HG03066 (cell line): ENCODE results near the gene CYP1A2.
"Not testable (repeated sequence)": the region's sequence is repeated elsewhere in the genome, so short reads cannot be mapped to it uniquely, and the experiment has no call there.

Experiments
- ATAC-seq: cut with Tn5 transposase; IDR thresholded peaks from one replicate; pipeline ENCODE4 v1.9.1; 2021; ENCODE audit warnings: low read depth; ENCODE audit not compliant: unreplicated experiment

CYP1A2 gene

GRCh38 chr15:74733269-74733668, 15.4 kb upstream of the CYP1A2 start:
- no peak for ATAC-seq

DNA sequence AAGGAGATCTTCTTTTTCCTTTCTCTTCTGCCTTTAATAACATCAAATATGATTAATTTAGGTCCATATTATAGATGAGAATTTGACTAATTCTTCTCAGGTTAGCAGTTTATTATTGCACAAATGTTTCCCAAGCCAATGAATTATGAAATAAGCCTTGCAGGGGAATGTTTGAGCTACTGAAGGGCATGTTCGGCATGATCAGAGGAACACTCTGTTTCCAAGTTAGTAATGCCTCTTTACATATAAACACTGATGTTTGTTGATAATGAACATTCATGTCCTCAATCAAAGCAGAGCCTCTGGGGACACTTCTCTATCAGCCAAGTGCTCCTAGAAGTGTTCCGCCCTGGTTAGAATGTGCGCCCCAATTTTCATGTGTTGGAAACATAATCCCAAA, 13.3 kb upstream of the CYP1A2 start:
- ATAC-seq = no peak

DNA sequence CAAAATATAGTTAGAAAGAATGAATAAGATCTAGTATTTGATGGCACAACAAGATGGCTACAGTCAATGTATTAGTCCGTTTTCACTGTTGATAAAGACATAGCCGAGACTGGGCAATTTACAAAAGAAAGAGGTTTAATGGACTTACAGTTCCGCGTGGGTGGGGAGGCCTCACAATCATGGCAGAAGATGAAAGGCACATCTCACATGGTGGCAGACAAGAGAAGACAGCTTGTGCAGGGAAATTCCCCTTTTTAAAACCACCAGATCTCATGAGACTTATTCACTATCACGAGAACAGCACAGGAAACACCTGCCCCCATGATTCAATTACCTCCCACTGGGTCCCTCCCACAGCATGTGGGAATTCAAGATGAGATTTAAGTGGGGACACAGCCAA, 10.4 kb upstream of the CYP1A2 start:
- not testable (repeated sequence) for ATAC-seq

GRCh38 chr15:74742422-74742821, 6.2 kb upstream of the CYP1A2 start:
- ATAC-seq = no peak

DNA sequence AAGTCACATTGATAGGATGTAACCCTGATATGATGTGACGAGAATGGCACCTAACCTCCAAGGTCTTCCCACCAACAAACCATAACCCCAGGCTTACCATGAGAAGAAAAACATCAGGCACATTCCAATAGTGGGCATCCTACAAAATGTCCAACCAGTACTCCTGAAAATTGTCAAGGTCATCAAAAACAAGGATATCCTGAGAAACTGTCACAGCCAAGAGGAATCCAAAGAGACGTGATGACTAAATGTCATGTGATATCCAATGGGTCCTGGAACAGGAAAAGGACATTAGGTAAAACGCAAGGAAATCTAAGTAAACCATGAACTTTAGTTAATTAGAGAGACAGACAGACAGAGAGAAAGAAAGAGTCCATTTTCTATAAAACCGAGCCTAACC, 2.3 kb upstream of the CYP1A2 start:
- no peak for ATAC-seq

GRCh38 chr15:74749832-74750231, 1.2 kb downstream of the CYP1A2 start:
- ATAC-seq = no peak

GRCh38 chr15:74750751-74751150, 2.1 kb downstream of the CYP1A2 start:
- no peak for ATAC-seq

GRCh38 chr15:74752011-74752410, 3.4 kb downstream of the CYP1A2 start:
- no peak for ATAC-seq

DNA sequence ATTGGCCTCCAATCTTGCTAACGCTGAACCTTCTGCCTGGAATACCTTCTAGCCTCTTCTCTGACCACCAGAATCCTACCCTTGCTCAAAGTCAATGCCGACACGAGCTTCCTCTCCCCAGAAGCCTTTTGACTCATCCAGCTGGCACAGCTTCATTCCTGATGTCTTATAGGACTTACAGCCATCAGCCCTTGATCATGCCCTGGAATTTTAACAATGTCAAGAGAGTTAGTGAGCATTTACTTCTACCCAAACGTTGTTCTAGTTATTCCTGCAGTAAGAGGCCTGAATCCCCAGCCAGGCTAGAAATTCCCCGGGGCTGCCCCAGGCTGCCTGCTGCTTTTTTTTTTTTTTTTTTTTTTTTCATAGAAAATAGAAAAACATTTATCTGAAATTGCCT, 3.9 kb downstream of the CYP1A2 start:
- no peak for ATAC-seq

- no peak for ATAC-seq
Measured at GRCh38 chr15:74754593-74755215, 6.1 kb downstream of the CYP1A2 start.

DNA sequence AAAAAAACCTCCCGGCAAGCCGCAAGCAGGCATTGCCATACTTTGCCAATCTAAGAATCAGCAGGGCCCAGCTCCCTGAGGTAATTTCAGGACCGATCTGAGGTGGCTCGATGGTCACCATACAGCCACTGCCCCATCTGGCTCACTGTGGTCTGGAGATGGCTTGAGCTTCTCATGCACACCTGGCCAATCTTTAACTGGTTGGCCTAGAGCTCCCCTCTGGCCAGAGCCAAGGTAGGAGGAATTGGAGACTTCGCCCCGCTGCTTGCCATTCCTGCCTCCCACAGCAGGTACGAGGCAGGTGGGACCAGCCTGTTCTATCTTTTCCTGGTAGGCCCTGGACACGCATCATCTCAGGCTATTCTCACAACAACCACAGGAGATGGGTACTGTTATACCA, 10.1 kb downstream of the CYP1A2 start:
- no peak for ATAC-seq

DNA sequence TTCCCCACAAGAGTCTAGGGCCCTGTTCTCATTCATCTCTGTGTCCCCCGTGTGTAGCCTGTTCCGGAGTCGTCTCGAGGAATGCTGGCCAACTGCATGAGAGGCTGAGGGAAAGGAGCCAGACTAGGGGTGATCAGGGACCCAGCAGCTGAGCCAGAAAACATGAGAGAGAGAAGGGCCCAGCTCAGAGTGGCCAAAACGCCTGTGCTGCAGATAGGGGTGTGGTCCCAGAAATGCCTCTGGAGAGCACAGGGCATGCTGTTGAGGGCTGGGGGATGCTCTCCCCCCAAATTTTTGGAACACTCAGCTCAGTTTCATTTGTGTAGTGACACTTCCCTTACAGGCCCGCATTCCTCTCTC, 14.1 kb downstream of the CYP1A2 start:
- ATAC-seq = no peak

DNA sequence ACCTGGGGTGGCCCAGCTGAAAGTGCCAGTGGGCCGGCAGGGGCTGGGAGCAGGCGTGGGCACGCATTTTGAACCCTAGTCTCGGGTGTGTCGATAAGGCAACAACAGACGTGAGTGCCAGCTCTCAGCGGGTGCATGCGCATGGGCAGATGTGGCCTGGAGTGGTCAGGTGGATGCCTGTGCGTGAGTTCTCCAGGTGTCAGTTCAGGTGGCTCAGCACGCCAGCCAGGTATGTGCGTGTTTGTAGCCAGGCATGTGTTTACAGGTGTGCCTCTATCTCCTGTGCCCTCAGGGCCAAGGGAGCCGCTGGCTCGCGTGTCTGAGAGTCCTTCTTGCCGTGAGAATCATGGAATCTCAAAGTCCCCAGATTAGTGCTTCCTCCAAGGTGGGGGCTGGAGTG, 14.8 kb downstream of the CYP1A2 start:
- no peak for ATAC-seq

DNA sequence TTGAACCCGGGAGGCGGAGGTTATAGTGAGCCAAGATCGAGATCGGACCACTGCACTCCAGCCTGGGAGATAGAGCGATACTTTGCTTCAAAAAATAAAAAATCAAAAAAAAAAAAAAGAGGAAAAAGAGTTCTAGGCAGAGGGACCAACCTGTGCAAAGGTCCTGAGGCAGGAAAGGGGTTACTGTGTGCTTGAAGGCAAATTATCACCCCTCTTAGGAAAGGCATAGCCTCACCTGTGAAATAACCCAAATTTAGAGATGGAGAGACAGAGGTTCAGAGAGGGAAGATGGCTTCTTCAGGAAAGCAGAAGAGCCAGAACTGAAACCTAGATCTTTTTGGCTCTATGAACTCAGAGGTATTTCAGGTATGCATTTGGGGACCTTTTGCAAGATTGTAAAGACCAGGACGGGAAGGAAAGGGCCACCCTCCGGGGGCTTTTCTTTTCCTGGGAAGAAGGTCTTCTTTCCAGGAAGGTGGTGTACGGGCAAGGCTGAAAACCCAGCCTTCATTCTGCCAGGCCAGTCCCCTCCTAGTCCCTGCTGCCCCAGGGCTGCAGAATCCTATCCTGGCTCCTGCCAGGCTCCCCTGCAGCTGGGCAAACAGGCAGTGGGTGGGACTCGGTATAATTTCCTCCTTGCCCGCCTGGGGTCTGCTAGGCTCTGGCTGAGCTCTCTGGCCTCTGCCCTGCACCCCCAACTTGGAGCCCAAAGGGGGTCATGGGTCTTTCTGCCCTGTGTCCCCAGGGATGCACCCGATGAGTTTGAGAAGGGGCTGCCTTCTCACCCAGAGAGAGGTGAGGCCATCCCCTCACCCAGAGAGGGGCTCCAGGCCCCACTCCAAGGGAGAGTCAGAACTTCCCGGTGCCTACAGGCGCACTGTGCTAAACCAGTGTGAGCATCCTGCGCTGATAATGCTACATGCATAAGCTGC, 18.8 kb downstream of the CYP1A2 start:
- ATAC-seq = no peak

DNA sequence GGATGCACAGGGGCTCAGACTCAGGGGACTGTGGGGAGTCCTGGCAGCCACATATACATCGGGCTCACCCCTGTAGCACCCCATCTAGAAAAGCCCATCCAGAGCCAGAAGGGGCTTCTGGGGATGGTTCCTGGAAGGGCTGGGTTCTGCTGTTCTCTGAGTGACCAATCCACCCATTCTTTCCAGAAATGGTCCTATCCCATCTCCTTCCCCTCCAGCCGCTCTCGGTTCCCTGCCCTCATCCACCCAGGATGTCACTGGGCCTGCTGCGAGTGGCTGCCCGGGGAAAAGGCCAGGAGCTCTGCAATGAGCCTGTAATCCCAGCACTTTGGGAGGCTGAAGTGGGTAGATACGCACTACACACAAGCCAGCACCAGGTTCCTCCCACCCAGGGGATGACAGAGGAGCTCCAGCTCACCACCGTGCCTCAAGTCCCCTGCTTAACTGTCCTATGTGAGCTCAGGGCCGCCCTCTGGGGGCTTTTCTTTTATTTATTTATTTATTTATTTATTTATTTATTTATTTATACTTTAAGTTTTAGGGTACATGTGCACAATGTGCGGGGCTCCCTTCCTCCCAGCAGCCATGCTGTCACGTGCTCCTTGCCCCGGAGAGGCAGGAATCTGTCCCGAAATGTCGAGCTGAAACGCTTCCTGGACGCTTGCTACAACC, 19.6 kb downstream of the CYP1A2 start:
- ATAC-seq = no peak

DNA sequence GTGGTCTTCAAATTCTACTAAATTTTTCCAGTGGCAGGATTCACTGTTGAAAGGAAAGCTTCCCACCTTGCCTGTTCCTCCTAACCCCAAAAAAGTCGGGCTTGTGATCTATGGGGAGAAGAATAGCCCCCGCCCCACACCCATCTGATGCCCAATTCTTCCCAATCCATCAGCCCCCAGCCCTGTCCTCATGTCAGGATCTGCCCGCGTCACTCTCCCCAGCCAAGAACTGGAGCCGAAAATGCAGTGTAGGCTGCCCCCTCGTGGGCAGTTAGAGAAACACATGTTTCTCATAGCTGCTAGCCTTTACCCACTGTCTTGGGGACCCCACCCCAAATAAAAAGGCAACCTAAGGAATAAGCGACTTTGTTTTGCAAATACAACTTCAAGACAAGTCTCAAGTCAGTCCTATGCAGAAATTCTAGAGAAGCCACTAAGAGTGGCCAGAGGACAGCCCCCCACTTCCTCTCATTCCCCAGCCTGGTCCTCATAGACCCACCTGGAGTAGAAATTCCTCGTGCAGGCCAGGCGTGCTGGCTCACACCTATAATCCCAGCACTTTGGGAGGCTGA, 20.2 kb downstream of the CYP1A2 start:
- no peak for ATAC-seq

DNA sequence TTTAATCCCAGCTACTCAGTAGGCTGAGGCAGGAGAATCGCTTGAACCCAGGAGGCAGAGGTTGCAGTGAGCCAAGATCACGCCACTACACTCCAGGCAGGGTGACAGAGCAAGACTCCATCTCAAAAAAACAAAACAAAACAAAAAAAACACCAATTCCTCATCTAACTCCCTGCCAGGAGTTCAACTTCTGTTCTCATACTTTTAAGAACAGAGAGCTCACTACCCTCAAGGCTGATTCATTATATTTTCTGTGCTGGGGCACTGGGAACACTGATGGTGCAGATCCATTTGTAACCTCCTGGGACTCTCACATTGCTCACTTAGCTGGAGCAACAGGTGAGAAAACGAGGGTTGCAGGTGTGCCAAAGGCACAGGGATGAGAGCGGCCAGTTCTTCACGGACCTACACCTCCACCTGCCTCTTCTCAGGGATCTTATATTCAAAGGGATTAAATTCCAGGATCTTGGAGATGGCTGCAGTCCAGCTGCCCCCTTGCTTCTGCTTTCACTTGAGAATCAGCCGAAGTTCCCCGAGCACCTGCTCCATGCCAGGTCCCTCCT, 20.9 kb downstream of the CYP1A2 start:
- no peak for ATAC-seq

- no peak for ATAC-seq
Measured at GRCh38 chr15:74770211-74770903, 21.7 kb downstream of the CYP1A2 start.

- no peak for ATAC-seq
Measured at GRCh38 chr15:74773329-74773728, 24.7 kb downstream of the CYP1A2 start.

DNA sequence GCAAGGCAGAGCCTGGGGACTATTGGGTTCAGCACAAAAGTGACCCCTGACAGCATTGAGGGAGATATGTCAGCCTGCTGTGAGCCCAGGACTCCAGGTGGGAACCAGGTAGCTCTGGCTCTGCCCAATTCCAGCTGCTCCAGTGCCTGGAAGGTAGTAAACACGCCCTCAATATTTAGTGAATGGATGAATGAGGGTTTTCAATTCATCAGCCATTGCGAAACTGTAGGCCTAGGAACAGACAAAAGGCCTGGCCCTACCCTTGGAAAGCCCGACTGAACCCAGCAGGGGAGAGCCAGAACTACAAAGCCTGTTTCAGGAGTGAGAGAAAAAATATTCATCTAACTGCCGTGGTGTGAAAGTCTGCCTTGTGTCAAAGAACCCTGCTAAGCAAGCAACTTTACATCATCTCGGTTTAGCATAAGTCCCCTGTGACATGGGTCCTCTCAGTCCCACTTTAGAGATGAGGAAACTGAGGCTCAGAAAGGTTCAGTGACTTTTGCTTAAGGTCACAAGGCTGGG, 25.1 kb downstream of the CYP1A2 start:
- ATAC-seq = no peak
